Panc1 (cell line): ENCODE data around the gene KRT7. TPM values are rescaled to one million over a fixed set of nuclear protein-coding genes. Genes with fewer than 3 reads are reported as not detected.

ENCODE experiments used
- ATAC-seq: fragments of 200-7000 bp; cut with Tn5 transposase; 2 replicates; pipeline ENCODE4 v1.9.1; 2020; ENCODE audit warnings: mild to moderate bottlenecking, moderate library complexity
- BruUV-seq: library from RNA; stranded (reverse); fragments of 400-500 nt; replicated peaks from 2 replicates; lab custom pipeline; 2021; lab: Mats Ljungman, UMichigan
- CTCF ChIA-PET: fragments of 300-600 bp; sonication (Branson Sonifier 250); formaldehyde crosslinking; loops from one replicate; lab custom pipeline; 2022; ENCODE audit warnings: antibody characterized with exemption; lab: Charles Lee
- POLR2A ChIA-PET: fragments of 300-600 bp; sonication (Branson Sonifier 250); formaldehyde crosslinking; loops from one replicate; lab custom pipeline; 2022; ENCODE audit warnings: antibody characterized with exemption; lab: Charles Lee
- DNase-seq: peaks from one replicate; pipeline ENCODE4 v3.0.0-alpha.2; 2010; ENCODE audit warnings: low read depth, low spot score
- H3K27ac ChIP-seq: 2 replicates; pipeline ENCODE4 v1.5.1; 2011; ENCODE audit warnings: mild to moderate bottlenecking, low read length, inconsistent platforms
- H3K27me3 ChIP-seq: fragments of 200-500 bp; sonication (Bioruptor generic); 2 replicates; pipeline ENCODE4 v1.6.0; 2014; ENCODE audit warnings: low read length, inconsistent platforms; ENCODE audit not compliant: control insufficient read depth, insufficient read depth
- H3K36me3 ChIP-seq: fragments of 200-500 bp; sonication (Bioruptor generic); 2 replicates; pipeline ENCODE4 v1.5.1; 2014; ENCODE audit warnings: inconsistent platforms, mild to moderate bottlenecking, low read length, moderate library complexity; ENCODE audit not compliant: control insufficient read depth, insufficient read depth
- H3K4me1 ChIP-seq: 2 replicates; pipeline ENCODE4 v1.5.1; 2011; ENCODE audit warnings: inconsistent platforms, mild to moderate bottlenecking, low read length, moderate library complexity; ENCODE audit not compliant: control insufficient read depth, insufficient read depth
- H3K4me3 ChIP-seq, 2 experiments: 2 replicates each; pipeline ENCODE4 v1.5.1; 2011 to 2012; ENCODE audit warnings: low read depth in 2 of 2, low read length in 2 of 2, mild to moderate bottlenecking in 2 of 2, inconsistent platforms in 1 of 2, moderate library complexity in 1 of 2
- H3K9me3 ChIP-seq: fragments of 200-500 bp; sonication (Bioruptor generic); 2 replicates; pipeline ENCODE4 v1.5.1; 2014; ENCODE audit warnings: low read depth, mild to moderate bottlenecking, inconsistent platforms, low read length, moderate library complexity; ENCODE audit not compliant: control insufficient read depth, insufficient read depth
- CTCF ChIP-seq: fragments of 450-650 bp; IDR thresholded peaks from 2 replicates; pipeline ENCODE4 v1.5.1; 2017; ENCODE audit warnings: mild to moderate bottlenecking
- POLR2AphosphoS5 ChIP-seq: IDR thresholded peaks from 2 replicates; pipeline ENCODE4 v1.6.1; 2012; ENCODE audit warnings: mild to moderate bottlenecking, low read depth, low read length, moderate library complexity
- SIN3A ChIP-seq: IDR thresholded peaks from 2 replicates; pipeline ENCODE4 v1.6.1; 2012; ENCODE audit warnings: low read depth, mild to moderate bottlenecking, low read length, moderate library complexity, borderline replicate concordance; ENCODE audit not compliant: insufficient read depth
- TCF7L2 ChIP-seq: IDR thresholded peaks from 2 replicates; pipeline ENCODE4 v1.6.1; 2011; ENCODE audit warnings: mild to moderate bottlenecking, low read depth, low read length, inconsistent platforms
- in situ Hi-C: cut with HindIII; loops from 2 replicates; pipeline ENCODE4 v1.10.0; 2016; ENCODE audit warnings: low sequenced_read_pairs, low pct_unique_long_range_greater_than_20kb
- intact Hi-C: fragments of 100-400 bp; cut with micrococcal nuclease; formaldehyde crosslinking; loops from one replicate; pipeline ENCODE4 v1.10.0; 2022; ENCODE audit not compliant: unreplicated experiment
- total RNA-seq: library from RNA; stranded (reverse); gene quantifications from one replicate; pipeline ENCODE4 v1.2.1, GENCODE V29; 2021; ENCODE audit not compliant: unreplicated experiment
- TF ChIP-seq, protein P1 (sequence below), 2 experiments: IDR thresholded peaks; 2 replicates each; pipeline ENCODE4 v1.6.1; 2011 to 2012; ENCODE audit warnings: low read depth in 2 of 2, control low read depth in 1 of 2, low read length in 1 of 2, mild to moderate bottlenecking in 1 of 2, moderate library complexity in 1 of 2; ENCODE audit not compliant: insufficient read depth in 1 of 2

The KRT7 gene
- total RNA-seq, 1 experiment from 2014 or later: 16.8 TPM

GRCh38 chr12:52197371-52198231, 35.4 kb upstream of the KRT7 start:
- TF ChIP-seq SIN3A: no peak
- TF ChIP-seq, protein P1, sequence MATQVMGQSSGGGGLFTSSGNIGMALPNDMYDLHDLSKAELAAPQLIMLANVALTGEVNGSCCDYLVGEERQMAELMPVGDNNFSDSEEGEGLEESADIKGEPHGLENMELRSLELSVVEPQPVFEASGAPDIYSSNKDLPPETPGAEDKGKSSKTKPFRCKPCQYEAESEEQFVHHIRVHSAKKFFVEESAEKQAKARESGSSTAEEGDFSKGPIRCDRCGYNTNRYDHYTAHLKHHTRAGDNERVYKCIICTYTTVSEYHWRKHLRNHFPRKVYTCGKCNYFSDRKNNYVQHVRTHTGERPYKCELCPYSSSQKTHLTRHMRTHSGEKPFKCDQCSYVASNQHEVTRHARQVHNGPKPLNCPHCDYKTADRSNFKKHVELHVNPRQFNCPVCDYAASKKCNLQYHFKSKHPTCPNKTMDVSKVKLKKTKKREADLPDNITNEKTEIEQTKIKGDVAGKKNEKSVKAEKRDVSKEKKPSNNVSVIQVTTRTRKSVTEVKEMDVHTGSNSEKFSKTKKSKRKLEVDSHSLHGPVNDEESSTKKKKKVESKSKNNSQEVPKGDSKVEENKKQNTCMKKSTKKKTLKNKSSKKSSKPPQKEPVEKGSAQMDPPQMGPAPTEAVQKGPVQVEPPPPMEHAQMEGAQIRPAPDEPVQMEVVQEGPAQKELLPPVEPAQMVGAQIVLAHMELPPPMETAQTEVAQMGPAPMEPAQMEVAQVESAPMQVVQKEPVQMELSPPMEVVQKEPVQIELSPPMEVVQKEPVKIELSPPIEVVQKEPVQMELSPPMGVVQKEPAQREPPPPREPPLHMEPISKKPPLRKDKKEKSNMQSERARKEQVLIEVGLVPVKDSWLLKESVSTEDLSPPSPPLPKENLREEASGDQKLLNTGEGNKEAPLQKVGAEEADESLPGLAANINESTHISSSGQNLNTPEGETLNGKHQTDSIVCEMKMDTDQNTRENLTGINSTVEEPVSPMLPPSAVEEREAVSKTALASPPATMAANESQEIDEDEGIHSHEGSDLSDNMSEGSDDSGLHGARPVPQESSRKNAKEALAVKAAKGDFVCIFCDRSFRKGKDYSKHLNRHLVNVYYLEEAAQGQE (IDR thresholded peaks at IDR 0.05; ENCODE audit: insufficient read depth in 1 of 2, low read depth in 2 of 2, low read length in 1 of 2): no peak
- no peak for TF ChIP-seq POLR2AphosphoS5
- TF ChIP-seq CTCF: no peak
- no peak for TF ChIP-seq TCF7L2
- Histone ChIP-seq H3K27ac (peak overlapping the region; percentile 65), H3K36me3 (no peaks in the 10 kb centered on the region), H3K4me1 (peaks cover 62% of the 10 kb centered on the region), H3K27me3 (no peaks in the 10 kb centered on the region), H3K9me3 (no peaks in the 10 kb centered on the region), H3K4me3 (no peak overlapping the region)
- BruUV-seq: no TSS peak
- ATAC-seq (no peak), DNase-seq (no peak)
- CTCF ChIA-PET: interaction anchor here (1.2 kb wide), 1 partner anchor 25 kb away, joined by 3 read pairs; no protein-coding TSS in a partner anchor
- intact Hi-C loops (no loop called here), in situ Hi-C loops (no loop called here)
- POLR2A ChIA-PET: no interaction called here

DNA sequence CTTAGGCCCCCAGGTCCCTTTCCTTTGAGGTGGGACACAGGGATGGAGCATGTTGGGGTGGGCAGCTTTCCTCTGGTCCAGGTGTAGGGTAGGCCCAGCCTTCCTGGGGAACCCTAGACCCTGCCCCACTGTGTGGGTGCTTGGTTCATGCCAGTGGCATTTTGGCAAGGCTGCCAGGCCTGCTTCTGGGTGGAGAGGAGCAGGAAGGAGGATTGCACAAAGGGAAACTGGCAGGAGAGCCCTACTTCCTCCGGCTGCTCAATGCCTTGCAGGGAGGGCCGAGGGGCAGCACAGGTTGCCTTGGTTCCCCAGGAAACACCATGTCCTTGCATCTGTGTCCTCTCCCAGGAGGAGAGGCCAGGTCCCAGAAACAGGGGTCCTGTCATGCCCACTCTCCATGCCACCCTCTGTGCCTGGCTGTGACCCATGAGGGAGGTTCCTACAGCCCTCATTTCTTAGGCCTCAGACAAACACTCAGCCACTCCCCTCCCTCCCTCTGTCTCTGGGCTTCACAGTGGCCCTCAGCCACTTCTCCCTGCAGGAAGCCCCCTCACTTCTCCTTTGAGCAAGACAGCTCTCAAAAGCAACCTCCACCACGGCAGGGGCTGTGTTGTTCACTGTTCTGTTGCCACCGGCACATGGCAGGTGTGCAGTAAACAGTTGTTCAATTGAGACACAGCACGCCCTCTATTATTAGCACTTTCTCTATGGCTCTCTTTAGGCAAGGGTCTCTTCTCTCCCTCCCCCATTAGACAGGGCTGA, 34.4 kb upstream of the KRT7 start:
- POLR2A ChIA-PET: no interaction called here
- intact Hi-C loops: no loop called here
- peak overlapping the region; percentile 65 for H3K27ac ChIP-seq

More for the DNA sequence above, 34.4 kb upstream of the KRT7 start:
- no TSS peak for BruUV-seq
- DNase-seq: no peak
- no peaks in the 10 kb centered on the region for H3K36me3 ChIP-seq
- CTCF ChIA-PET: interaction anchor here (1.2 kb wide), 1 partner anchor 27 kb away, joined by 3 read pairs; no protein-coding TSS in a partner anchor
- no peak for ATAC-seq
- no peaks in the 10 kb centered on the region for H3K9me3 ChIP-seq
- H3K4me1 ChIP-seq: peaks cover 62% of the 10 kb centered on the region
- in situ Hi-C loops: no loop called here
- TF ChIP-seq POLR2AphosphoS5: no peak
- H3K27me3 ChIP-seq: no peaks in the 10 kb centered on the region
- no peak overlapping the region for H3K4me3 ChIP-seq
